GM12878 (cell line): ENCODE results near the gene PUM2. TPM values are rescaled to one million over a fixed set of nuclear protein-coding genes. Genes with fewer than 3 reads are reported as not detected.

Experiments used
- BRCA1 ChIP-seq: IDR thresholded peaks from 2 replicates; pipeline ENCODE4 v1.6.1; 2011; ENCODE audit warnings: low read depth, low read length, improper control_type of control experiment
- CREM ChIP-seq: IDR thresholded peaks from 2 replicates; pipeline ENCODE4 v1.6.1; 2014; ENCODE audit warnings: antibody characterized with exemption, low read depth
- FOS ChIP-seq: IDR thresholded peaks from 3 replicates; pipeline ENCODE4 v1.6.1; 2011; ENCODE audit warnings: borderline replicate concordance; ENCODE audit not compliant: insufficient read length; ENCODE audit errors: extremely low read depth
- GATAD2B ChIP-seq: fragments of 450-650 bp; conservative IDR thresholded peaks from 2 replicates; pipeline ENCODE4 v1.6.1; 2017; ENCODE audit warnings: low read depth, mild to moderate bottlenecking, moderate library complexity
- RFX5 ChIP-seq: IDR thresholded peaks from 2 replicates; pipeline ENCODE4 v1.6.1; 2011; ENCODE audit warnings: low read depth, low read length, improper control_type of control experiment
- ZNF274 ChIP-seq: IDR thresholded peaks from one replicate; pipeline ENCODE4 v1.8.0; 2011; ENCODE audit not compliant: insufficient read length, insufficient read depth
- ZSCAN29 ChIP-seq: fragments of 450-650 bp; IDR thresholded peaks from 2 replicates; pipeline ENCODE4 v1.6.1; 2017; ENCODE audit warnings: mild to moderate bottlenecking, moderate library complexity
- polyA plus RNA-seq, 11 experiments: library from polyadenylated mRNA; depleted of rRNA in 4 of 11; unstranded in 6 of 11; stranded (reverse) in 5 of 11; fragments of >200 nt; fragmentation: Nextera tagmentation in 4 of 11; fragmentation: Illumina TruSeq in 1 of 11; extraction: Ambion mirVana in 4 of 11; extraction: Trizol in 1 of 11; gene quantifications; 1 replicate in 1 of 11; 2 replicates in 10 of 11; pipeline versions ENCODE4 v1.2.1 to v1.2.3, GENCODE V29; 2011 to 2016; ENCODE audit warnings: inconsistent platforms in 2 of 11, missing spikeins in 2 of 11, low read depth in 1 of 11
- total RNA-seq, 4 experiments: library from RNA; depleted of rRNA in 3 of 4; stranded (reverse); fragments of >200 nt in 3 of 4; fragmentation: Illumina TruSeq in 1 of 4; extraction: Trizol in 1 of 4; gene quantifications; 2 replicates each; pipeline versions ENCODE4 v1.2.1 to v1.2.3, GENCODE V29; 2013 to 2021
- TF ChIP-seq, protein P1 (sequence below): fragments of 450-650 bp; IDR thresholded peaks from 2 replicates; pipeline ENCODE4 v1.6.1; 2018; ENCODE audit warnings: mild to moderate bottlenecking, low read depth, moderate library complexity; ENCODE audit not compliant: partially characterized antibody
- TF ChIP-seq, protein P2 (sequence below): IDR thresholded peaks from 2 replicates; pipeline ENCODE4 v1.6.1; 2012; ENCODE audit warnings: low read depth, low read length, improper control_type of control experiment
- TF ChIP-seq, protein P3 (sequence below): IDR thresholded peaks from 2 replicates; pipeline ENCODE4 v1.6.1; 2012; ENCODE audit warnings: low read depth, low read length, improper control_type of control experiment

The PUM2 gene
- total and polyA plus RNA-seq, 10 of the 15 experiments (the other 5 are each of a cell fraction or from before 2014, with no cell fraction given): 14.5 to 87.6 (median 29.4) TPM

DNA sequence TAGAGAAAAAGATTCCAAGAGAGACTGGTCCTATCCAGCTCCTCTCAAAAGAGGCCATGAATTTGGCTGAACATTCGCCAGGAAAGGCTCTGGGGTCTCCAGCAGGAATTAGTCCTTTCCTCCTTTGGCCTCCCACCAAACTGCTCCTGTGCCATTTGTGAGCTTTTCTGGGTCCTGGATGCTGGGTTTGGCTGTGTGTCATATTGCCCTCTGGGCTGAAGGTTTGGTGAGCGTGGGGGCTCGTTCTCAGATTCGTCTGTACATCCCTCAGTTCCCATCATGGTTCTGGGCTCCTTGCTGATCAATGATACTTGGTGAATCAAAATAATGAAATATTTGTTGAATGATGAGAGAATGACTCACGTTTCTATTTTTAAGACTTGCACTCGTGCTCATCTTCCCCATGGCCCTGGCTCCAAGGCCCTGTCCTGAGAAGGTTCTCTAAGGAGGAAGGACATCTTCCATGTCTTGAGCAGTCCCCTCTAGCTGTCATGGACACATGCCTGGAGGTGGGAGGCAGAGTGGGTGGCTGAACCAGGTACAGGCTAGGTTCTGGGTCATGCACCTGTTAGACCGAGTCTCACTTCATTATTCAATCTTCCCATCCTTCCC, 48.4 kb upstream of the PUM2 start (continued):
- TF ChIP-seq CREM (no peak), BRCA1 (no peak), RFX5 (no peak), ZSCAN29 (no peak), FOS (no peak), GATAD2B (no peak), ZNF274 (no peak)
- TF ChIP-seq, protein P1, sequence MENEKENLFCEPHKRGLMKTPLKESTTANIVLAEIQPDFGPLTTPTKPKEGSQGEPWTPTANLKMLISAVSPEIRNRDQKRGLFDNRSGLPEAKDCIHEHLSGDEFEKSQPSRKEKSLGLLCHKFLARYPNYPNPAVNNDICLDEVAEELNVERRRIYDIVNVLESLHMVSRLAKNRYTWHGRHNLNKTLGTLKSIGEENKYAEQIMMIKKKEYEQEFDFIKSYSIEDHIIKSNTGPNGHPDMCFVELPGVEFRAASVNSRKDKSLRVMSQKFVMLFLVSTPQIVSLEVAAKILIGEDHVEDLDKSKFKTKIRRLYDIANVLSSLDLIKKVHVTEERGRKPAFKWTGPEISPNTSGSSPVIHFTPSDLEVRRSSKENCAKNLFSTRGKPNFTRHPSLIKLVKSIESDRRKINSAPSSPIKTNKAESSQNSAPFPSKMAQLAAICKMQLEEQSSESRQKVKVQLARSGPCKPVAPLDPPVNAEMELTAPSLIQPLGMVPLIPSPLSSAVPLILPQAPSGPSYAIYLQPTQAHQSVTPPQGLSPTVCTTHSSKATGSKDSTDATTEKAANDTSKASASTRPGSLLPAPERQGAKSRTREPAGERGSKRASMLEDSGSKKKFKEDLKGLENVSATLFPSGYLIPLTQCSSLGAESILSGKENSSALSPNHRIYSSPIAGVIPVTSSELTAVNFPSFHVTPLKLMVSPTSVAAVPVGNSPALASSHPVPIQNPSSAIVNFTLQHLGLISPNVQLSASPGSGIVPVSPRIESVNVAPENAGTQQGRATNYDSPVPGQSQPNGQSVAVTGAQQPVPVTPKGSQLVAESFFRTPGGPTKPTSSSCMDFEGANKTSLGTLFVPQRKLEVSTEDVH: no peak
- TF ChIP-seq, protein P2, sequence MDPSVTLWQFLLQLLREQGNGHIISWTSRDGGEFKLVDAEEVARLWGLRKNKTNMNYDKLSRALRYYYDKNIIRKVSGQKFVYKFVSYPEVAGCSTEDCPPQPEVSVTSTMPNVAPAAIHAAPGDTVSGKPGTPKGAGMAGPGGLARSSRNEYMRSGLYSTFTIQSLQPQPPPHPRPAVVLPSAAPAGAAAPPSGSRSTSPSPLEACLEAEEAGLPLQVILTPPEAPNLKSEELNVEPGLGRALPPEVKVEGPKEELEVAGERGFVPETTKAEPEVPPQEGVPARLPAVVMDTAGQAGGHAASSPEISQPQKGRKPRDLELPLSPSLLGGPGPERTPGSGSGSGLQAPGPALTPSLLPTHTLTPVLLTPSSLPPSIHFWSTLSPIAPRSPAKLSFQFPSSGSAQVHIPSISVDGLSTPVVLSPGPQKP: no peak
- TF ChIP-seq, protein P3, sequence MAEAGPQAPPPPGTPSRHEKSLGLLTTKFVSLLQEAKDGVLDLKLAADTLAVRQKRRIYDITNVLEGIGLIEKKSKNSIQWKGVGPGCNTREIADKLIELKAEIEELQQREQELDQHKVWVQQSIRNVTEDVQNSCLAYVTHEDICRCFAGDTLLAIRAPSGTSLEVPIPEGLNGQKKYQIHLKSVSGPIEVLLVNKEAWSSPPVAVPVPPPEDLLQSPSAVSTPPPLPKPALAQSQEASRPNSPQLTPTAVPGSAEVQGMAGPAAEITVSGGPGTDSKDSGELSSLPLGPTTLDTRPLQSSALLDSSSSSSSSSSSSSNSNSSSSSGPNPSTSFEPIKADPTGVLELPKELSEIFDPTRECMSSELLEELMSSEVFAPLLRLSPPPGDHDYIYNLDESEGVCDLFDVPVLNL: no peak
